Sigmoid colon (tissue), 7 donors: ENCODE data around the gene ACOT12. TPM values are rescaled to one million over a fixed set of nuclear protein-coding genes. Genes with fewer than 3 reads are reported as not detected.
"Not testable (repeated sequence)": the region's sequence is repeated elsewhere in the genome, so short reads cannot be mapped to it uniquely, and the experiment has no call there.

Experiments used
- DNase-seq: peaks from one replicate; pipeline ENCODE4 v3.0.0-alpha.2; 2019
- H3K27ac ChIP-seq, 4 donors: fragments of 200-600 bp; sonication (generic); one replicate each; pipeline ENCODE4 v1.5.1; 2016 to 2019; ENCODE audit warnings: mild to moderate bottlenecking in 1 of 4
- H3K27me3 ChIP-seq, 3 donors: fragments of 200-600 bp; sonication (generic); one replicate each; pipeline ENCODE4 v1.5.1; 2019; ENCODE audit warnings: mild to moderate bottlenecking in 1 of 3
- H3K36me3 ChIP-seq, 4 donors: fragments of 200-600 bp; sonication (generic); one replicate each; pipeline ENCODE4 v1.5.1; 2016 to 2019
- H3K4me1 ChIP-seq, 4 donors: fragments of 200-600 bp; sonication (generic); one replicate each; pipeline ENCODE4 v1.5.1; 2017 to 2019
- H3K4me3 ChIP-seq, 4 donors: fragments of 200-600 bp; sonication (generic); one replicate each; pipeline ENCODE4 v1.5.1; 2017 to 2019; ENCODE audit warnings: mild to moderate bottlenecking in 2 of 4, moderate library complexity in 1 of 4
- H3K9me3 ChIP-seq, 4 donors: fragments of 200-600 bp in 3 of 4; sonication (generic) in 3 of 4; one replicate each; pipeline versions ENCODE4 v1.5.1 to v1.6.1; 2013 to 2019
- CTCF ChIP-seq, 4 experiments: fragments of 450-650 bp in 3 of 4; fragments of 200-600 bp in 1 of 4; IDR thresholded peaks; one replicate each; pipeline ENCODE4 v1.5.1; 2016 to 2019; ENCODE audit warnings: antibody characterized with exemption in 4 of 4, mild to moderate bottlenecking in 3 of 4, moderate library complexity in 2 of 4
- EP300 ChIP-seq, 4 donors: sonication (generic); formaldehyde crosslinking; IDR thresholded peaks; one replicate each; pipeline ENCODE4 v1.6.1; 2017; ENCODE audit warnings: antibody characterized with exemption in 4 of 4
- POLR2A ChIP-seq, 2 donors: fragments of 450-650 bp; IDR thresholded peaks; one replicate each; pipeline ENCODE4 v1.6.1; 2016; ENCODE audit warnings: antibody characterized with exemption in 2 of 2, mild to moderate bottlenecking in 2 of 2, moderate library complexity in 2 of 2
- POLR2AphosphoS5 ChIP-seq, 4 donors: sonication (generic); formaldehyde crosslinking; IDR thresholded peaks; one replicate each; pipeline ENCODE4 v1.6.1; 2017; ENCODE audit warnings: antibody characterized with exemption in 4 of 4
- WGBS, 2 donors: extraction: QIAGEN DNeasy Blood & Tissue Kit; methylation state at CpG; one replicate each; pipeline ENCODE4 v1.1.7; 2013; 5-methylcytosine and 5-hydroxymethylcytosine counted together
- intact Hi-C: fragments of 100-400 bp; cut with DNase I; formaldehyde crosslinking; loops from one replicate; pipeline ENCODE4 v1.15.1; 2023
- polyA plus RNA-seq, 3 donors: library from polyadenylated mRNA; stranded (reverse); fragments of 200-250 nt; gene quantifications; one replicate each; pipeline ENCODE4 v1.2.3, GENCODE V29; 2013
- total RNA-seq, 4 donors: library from RNA; depleted of rRNA; stranded (reverse); fragments of >200 nt; gene quantifications; one replicate each; pipeline ENCODE4 v1.1.0, GENCODE V29; 2016
- donor health status: healthy with polysubstance abuse.
- donor health status: Bipolar disorder and iron deficiency.
- donor health status: healthy.

The ACOT12 gene
- total and polyA plus RNA-seq, 7 donors: 0.09 to 0.41 TPM; not detected in 5

GRCh38 chr5:81418606-81419005, 24.7 kb upstream of the ACOT12 start:
- intact Hi-C loops: no loop called here
- peaks cover 0 to 27% (median 15%) of the 10 kb centered on the region in 4 donors for H3K4me1 ChIP-seq
- no peaks in the 10 kb centered on the region for H3K27me3 ChIP-seq
- H3K9me3 ChIP-seq: no peaks in the 10 kb centered on the region
- H3K36me3 ChIP-seq: peaks cover 0 to 30% (median 0%) of the 10 kb centered on the region in 4 donors
- DNase-seq: no peak
- H3K27ac ChIP-seq: no peak overlapping the region
- H3K4me3 ChIP-seq: no peak overlapping the region
- no peak for TF ChIP-seq EP300 (IDR thresholded peaks at IDR 0.05)
- TF ChIP-seq POLR2AphosphoS5 (IDR thresholded peaks at IDR 0.05): no peak
- no peak for TF ChIP-seq POLR2A (IDR thresholded peaks at IDR 0.05)
- TF ChIP-seq CTCF (IDR thresholded peaks at IDR 0.05): no peak

- 91 to 92% methylated on average over 4 of the region's 4 CpGs for WGBS, 2 donors
- H3K4me3 ChIP-seq: no peak overlapping the region
- TF ChIP-seq POLR2A (IDR thresholded peaks at IDR 0.05): no peak
- no peak for TF ChIP-seq POLR2AphosphoS5 (IDR thresholded peaks at IDR 0.05)
- no peak for TF ChIP-seq EP300 (IDR thresholded peaks at IDR 0.05)
- TF ChIP-seq CTCF (IDR thresholded peaks at IDR 0.05): no peak
- no peaks in the 10 kb centered on the region for H3K27me3 ChIP-seq
- H3K36me3 ChIP-seq: peaks cover 0 to 30% (median 0%) of the 10 kb centered on the region in 4 donors
- no peak overlapping the region for H3K27ac ChIP-seq
- intact Hi-C loops: no loop called here
- peaks cover 0 to 13% (median 11%) of the 10 kb centered on the region in 4 donors for H3K4me1 ChIP-seq
- no peak for DNase-seq
- no peaks in the 10 kb centered on the region for H3K9me3 ChIP-seq
These were observed 23.1 kb upstream of the ACOT12 start for GRCh38 chr5:81417052-81417451.

GRCh38 chr5:81409896-81410295, 16.0 kb upstream of the ACOT12 start:
- Histone ChIP-seq H3K4me1 (no peaks in the 10 kb centered on the region), H3K4me3 (no peak overlapping the region), H3K27ac (no peak overlapping the region), H3K9me3 (no peaks in the 10 kb centered on the region), H3K36me3 (peaks cover 0 to 5% (median 0%) of the 10 kb centered on the region in 4 donors), H3K27me3 (no peaks in the 10 kb centered on the region)
- intact Hi-C loops: no loop called here
- 93 to 95% methylated on average over 2 of the region's 2 CpGs for WGBS, 2 donors
- TF ChIP-seq POLR2AphosphoS5 (IDR thresholded peaks at IDR 0.05): no peak
- no peak for TF ChIP-seq POLR2A (IDR thresholded peaks at IDR 0.05)
- TF ChIP-seq CTCF (IDR thresholded peaks at IDR 0.05): no peak
- TF ChIP-seq EP300 (IDR thresholded peaks at IDR 0.05): no peak
- no peak for DNase-seq

- Histone ChIP-seq H3K9me3 (no peaks in the 10 kb centered on the region), H3K4me1 (no peaks in the 10 kb centered on the region), H3K27me3 (no peaks in the 10 kb centered on the region), H3K4me3 (no peak overlapping the region), H3K27ac (no peak overlapping the region), H3K36me3 (peaks cover 0 to 2% (median 0%) of the 10 kb centered on the region in 4 donors)
- intact Hi-C loops: no loop called here
- no peak for DNase-seq
- WGBS, 2 donors: 94 to 99% methylated on average over 2 of the region's 2 CpGs
- TF ChIP-seq POLR2AphosphoS5 (IDR thresholded peaks at IDR 0.05): no peak
- TF ChIP-seq POLR2A (IDR thresholded peaks at IDR 0.05): no peak
- no peak for TF ChIP-seq EP300 (IDR thresholded peaks at IDR 0.05)
- no peak for TF ChIP-seq CTCF (IDR thresholded peaks at IDR 0.05)
These were observed 15.4 kb upstream of the ACOT12 start for GRCh38 chr5:81409361-81409760.

- intact Hi-C loops: no loop called here
- H3K4me1 ChIP-seq: no peaks in the 10 kb centered on the region
- no peaks in the 10 kb centered on the region for H3K27me3 ChIP-seq
- WGBS, 2 donors: 94 to 95% methylated on average over 1 of the region's 1 CpG
- TF ChIP-seq POLR2AphosphoS5 (IDR thresholded peaks at IDR 0.05) (no peak), EP300 (IDR thresholded peaks at IDR 0.05) (no peak)
- H3K9me3 ChIP-seq: no peaks in the 10 kb centered on the region
- H3K27ac ChIP-seq: no peak overlapping the region
- H3K36me3 ChIP-seq: no peaks in the 10 kb centered on the region
- no peak for DNase-seq
- no peak overlapping the region for H3K4me3 ChIP-seq
These were observed 14.6 kb upstream of the ACOT12 start for GRCh38 chr5:81408496-81408895.

DNA sequence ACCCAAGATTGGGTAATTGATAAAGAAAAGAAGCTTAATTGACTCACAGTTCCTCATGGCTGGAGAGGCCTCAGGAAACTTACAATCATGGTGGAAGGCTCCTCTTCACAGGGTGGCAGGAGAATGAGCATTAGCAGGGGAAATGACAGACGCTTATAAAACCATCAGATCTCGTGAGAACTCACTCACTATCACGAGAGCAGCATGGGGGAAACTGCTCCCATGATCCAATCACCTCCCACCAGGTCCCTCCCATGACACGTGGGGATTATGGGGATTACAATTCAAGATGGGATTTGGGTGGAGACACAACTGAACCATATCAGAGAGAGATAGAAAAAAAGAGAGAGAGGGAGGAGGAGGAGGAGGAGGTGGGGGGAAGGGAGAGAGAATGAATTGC, 13.9 kb upstream of the ACOT12 start:
- H3K36me3 ChIP-seq, H3K4me1 ChIP-seq, H3K27me3 ChIP-seq, DNase-seq, H3K27ac ChIP-seq, H3K4me3 ChIP-seq, intact Hi-C loops, H3K9me3 ChIP-seq: not testable (repeated sequence)
- WGBS, 2 donors: 86 to 88% methylated on average over 4 of the region's 4 CpGs
